ENCODE data around the gene SLX1A.

DNA sequence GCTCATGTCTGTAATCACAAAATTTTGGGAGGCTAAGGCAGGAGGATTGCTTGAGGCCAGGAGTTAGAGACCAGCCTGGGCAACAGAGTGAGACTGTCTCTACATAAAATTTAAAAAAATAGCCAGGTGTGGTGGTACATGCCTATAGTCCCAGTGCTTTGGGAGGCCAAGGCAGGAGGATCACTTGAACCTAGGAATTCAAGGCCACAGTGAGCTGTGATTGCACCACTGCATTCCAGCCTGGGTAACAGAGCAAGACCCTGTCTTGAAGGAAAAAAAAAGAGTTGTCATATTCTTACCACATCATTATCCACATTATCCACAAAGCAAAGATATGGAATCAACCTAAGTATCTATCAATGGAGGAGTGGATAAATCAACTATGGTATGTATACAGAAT, 49.7 kb upstream of the SLX1A start:
- TF ChIP-seq, protein P1, sequence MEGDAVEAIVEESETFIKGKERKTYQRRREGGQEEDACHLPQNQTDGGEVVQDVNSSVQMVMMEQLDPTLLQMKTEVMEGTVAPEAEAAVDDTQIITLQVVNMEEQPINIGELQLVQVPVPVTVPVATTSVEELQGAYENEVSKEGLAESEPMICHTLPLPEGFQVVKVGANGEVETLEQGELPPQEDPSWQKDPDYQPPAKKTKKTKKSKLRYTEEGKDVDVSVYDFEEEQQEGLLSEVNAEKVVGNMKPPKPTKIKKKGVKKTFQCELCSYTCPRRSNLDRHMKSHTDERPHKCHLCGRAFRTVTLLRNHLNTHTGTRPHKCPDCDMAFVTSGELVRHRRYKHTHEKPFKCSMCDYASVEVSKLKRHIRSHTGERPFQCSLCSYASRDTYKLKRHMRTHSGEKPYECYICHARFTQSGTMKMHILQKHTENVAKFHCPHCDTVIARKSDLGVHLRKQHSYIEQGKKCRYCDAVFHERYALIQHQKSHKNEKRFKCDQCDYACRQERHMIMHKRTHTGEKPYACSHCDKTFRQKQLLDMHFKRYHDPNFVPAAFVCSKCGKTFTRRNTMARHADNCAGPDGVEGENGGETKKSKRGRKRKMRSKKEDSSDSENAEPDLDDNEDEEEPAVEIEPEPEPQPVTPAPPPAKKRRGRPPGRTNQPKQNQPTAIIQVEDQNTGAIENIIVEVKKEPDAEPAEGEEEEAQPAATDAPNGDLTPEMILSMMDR (IDR thresholded peaks at IDR 0.05): no peak
- TF ChIP-seq POLR2A (IDR thresholded peaks at IDR 0.05): no peak

Measured in body of pancreas (tissue), 4 donors.